C4-2B (cell line): ENCODE data around the gene TMPRSS9.

Experiments used
- ZFX ChIP-seq: fragments of 450-650 bp; IDR thresholded peaks from 2 replicates; pipeline ENCODE4 v1.6.1; 2017
- TF ChIP-seq, protein P1 (sequence below): fragments of 450-650 bp; conservative IDR thresholded peaks from 2 replicates; pipeline ENCODE4 v1.5.1; 2017; ENCODE audit warnings: mild to moderate bottlenecking

- TF ChIP-seq, protein P1, sequence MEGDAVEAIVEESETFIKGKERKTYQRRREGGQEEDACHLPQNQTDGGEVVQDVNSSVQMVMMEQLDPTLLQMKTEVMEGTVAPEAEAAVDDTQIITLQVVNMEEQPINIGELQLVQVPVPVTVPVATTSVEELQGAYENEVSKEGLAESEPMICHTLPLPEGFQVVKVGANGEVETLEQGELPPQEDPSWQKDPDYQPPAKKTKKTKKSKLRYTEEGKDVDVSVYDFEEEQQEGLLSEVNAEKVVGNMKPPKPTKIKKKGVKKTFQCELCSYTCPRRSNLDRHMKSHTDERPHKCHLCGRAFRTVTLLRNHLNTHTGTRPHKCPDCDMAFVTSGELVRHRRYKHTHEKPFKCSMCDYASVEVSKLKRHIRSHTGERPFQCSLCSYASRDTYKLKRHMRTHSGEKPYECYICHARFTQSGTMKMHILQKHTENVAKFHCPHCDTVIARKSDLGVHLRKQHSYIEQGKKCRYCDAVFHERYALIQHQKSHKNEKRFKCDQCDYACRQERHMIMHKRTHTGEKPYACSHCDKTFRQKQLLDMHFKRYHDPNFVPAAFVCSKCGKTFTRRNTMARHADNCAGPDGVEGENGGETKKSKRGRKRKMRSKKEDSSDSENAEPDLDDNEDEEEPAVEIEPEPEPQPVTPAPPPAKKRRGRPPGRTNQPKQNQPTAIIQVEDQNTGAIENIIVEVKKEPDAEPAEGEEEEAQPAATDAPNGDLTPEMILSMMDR = no peak
- TF ChIP-seq ZFX = no peak
Observed at GRCh38 chr19:2341982-2342381, 18.1 kb upstream of the TMPRSS9 start.
